Spleen (tissue), 11 donors: ENCODE measurements around the gene GPR35. TPM values are rescaled to one million over a fixed set of nuclear protein-coding genes. Genes with fewer than 3 reads are reported as not detected.
"Not testable (repeated sequence)": the region's sequence is repeated elsewhere in the genome, so short reads cannot be mapped to it uniquely, and the experiment has no call there.

Experiments
- DNase-seq: peaks from one replicate; pipeline ENCODE4 v3.0.0-alpha.2; 2020
- H3K27ac ChIP-seq, 8 donors: fragments of 200-600 bp; sonication (generic) in 7 of 8; 1 replicate in 4 of 8; 2 replicates in 4 of 8; pipeline versions ENCODE4 v1.5.0 to v1.8.0; 2016 to 2021; ENCODE audit warnings: inconsistent platforms in 4 of 8, mild to moderate bottlenecking in 4 of 8, moderate library complexity in 1 of 8
- H3K27me3 ChIP-seq, 7 donors: fragments of 200-600 bp; sonication (generic) in 6 of 7; replicated peaks in 1 of 7; 1 replicate in 4 of 7; 2 replicates in 3 of 7; pipeline versions ENCODE4 v1.5.0 to v1.8.0; 2016 to 2021; ENCODE audit warnings: inconsistent platforms in 3 of 7, mild to moderate bottlenecking in 1 of 7
- H3K36me3 ChIP-seq, 6 donors: fragments of 200-600 bp; sonication (generic) in 5 of 6; 1 replicate in 4 of 6; 2 replicates in 2 of 6; pipeline versions ENCODE4 v1.5.0 to v1.8.0; 2016 to 2021; ENCODE audit warnings: inconsistent platforms in 2 of 6
- H3K4me1 ChIP-seq, 6 donors: fragments of 200-600 bp; sonication (generic) in 5 of 6; 1 replicate in 3 of 6; 2 replicates in 3 of 6; pipeline versions ENCODE4 v1.5.0 to v1.8.0; 2016 to 2021; ENCODE audit warnings: inconsistent platforms in 3 of 6
- H3K4me3 ChIP-seq, 8 donors: fragments of 200-600 bp; sonication (generic) in 7 of 8; 1 replicate in 4 of 8; 2 replicates in 4 of 8; pipeline versions ENCODE4 v1.5.0 to v1.8.0; 2016 to 2021; ENCODE audit warnings: inconsistent platforms in 4 of 8, mild to moderate bottlenecking in 4 of 8, moderate library complexity in 2 of 8
- H3K9me3 ChIP-seq, 8 donors: fragments of 200-600 bp; sonication (generic) in 7 of 8; 1 replicate in 4 of 8; 2 replicates in 4 of 8; pipeline versions ENCODE4 v1.5.0 to v1.8.0; 2016 to 2021; ENCODE audit warnings: inconsistent platforms in 4 of 8
- POLR2A ChIP-seq, 3 donors: fragments of 450-650 bp; IDR thresholded peaks; one replicate each; pipeline ENCODE4 v1.5.1; 2017; ENCODE audit warnings: antibody characterized with exemption in 3 of 3, mild to moderate bottlenecking in 1 of 3
- POLR2AphosphoS5 ChIP-seq, 3 donors: sonication (generic); formaldehyde crosslinking; IDR thresholded peaks; one replicate each; pipeline ENCODE4 v1.5.1; 2017; ENCODE audit warnings: antibody characterized with exemption in 3 of 3
- WGBS, 5 donors: extraction: QIAGEN DNeasy Blood & Tissue Kit in 3 of 5; methylation state at CpG; one replicate each; pipeline versions ENCODE4 v1.1.5 to v1.1.7; 2013 to 2018; 5-methylcytosine and 5-hydroxymethylcytosine counted together
- intact Hi-C: fragments of 100-400 bp; cut with DNase I; formaldehyde crosslinking; loops from one replicate; pipeline ENCODE4 v1.15.0; 2023; ENCODE audit warnings: low total_unique reads
- polyA plus RNA-seq, 3 donors: library from polyadenylated mRNA; stranded (reverse); fragments of 200-250 nt; gene quantifications; one replicate each; pipeline ENCODE4 v1.2.1, GENCODE V29; 2013
- total RNA-seq, 7 donors: library from RNA; depleted of rRNA in 3 of 7; stranded (reverse); fragments of >200 nt in 3 of 7; fragmentation: NEBNext Ultra II Directional in 4 of 7; extraction: Animal tissue kit (Norgen Biotek cat#: 25700) in 4 of 7; gene quantifications; one replicate each; pipeline versions ENCODE4 v1.1.0 to v1.2.1, GENCODE V29; 2016 to 2021
- TF ChIP-seq, protein P1 (sequence below), 11 experiments: fragments of 200-600 bp in 7 of 11; fragments of 450-650 bp in 4 of 11; sonication (generic) in 4 of 11; IDR thresholded peaks in 8 of 11; conservative IDR thresholded peaks in 3 of 11; 1 replicate in 7 of 11; 2 replicates in 4 of 11; pipeline versions ENCODE4 v1.4.0 to v1.8.0; 2016 to 2021; ENCODE audit warnings: antibody characterized with exemption in 11 of 11, inconsistent platforms in 4 of 11, mild to moderate bottlenecking in 1 of 11
- donor health status: healthy with polysubstance abuse.
- donor health status: DM: no; HTN: no; CAD: no; lungs with moderate emphysema.
- donor health status: DM: no; HTN: no; CAD: no.
- donor health status: Bipolar disorder and iron deficiency.
- donor health status: healthy.
- donor health status: DM: no; HTN: no; CAD: no.
- donor health status: DM: yes; HTN: yes; CAD: no.

GPR35 gene
- total and polyA plus RNA-seq, 10 donors, result 7.4 to 25.3 (median 18.3) TPM

DNA sequence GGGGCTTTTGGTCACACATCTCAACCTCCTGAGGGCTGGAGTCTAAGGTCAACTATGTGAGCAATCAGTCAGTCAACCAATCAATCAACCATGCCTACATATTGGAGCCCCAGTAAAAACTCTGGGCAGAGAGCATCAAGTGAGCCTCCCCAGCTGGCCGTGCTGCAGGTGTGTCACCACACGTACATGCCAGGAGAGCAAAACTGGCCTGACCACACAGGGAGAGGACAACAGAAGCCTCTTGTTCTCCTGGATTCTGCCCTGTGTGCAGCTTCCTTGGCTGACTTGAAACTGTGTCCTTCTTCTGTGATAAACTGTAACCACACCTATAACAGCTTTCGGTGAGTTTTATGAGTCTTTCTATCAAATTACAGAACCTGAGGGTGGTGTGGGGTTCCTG is 25.9 kb downstream of the GPR35 start:
- H3K4me3 ChIP-seq, result no peak overlapping the region
- 82 to 96% (median 89%) methylated on average over 3 of the region's 3 CpGs for WGBS, 5 donors

DNA sequence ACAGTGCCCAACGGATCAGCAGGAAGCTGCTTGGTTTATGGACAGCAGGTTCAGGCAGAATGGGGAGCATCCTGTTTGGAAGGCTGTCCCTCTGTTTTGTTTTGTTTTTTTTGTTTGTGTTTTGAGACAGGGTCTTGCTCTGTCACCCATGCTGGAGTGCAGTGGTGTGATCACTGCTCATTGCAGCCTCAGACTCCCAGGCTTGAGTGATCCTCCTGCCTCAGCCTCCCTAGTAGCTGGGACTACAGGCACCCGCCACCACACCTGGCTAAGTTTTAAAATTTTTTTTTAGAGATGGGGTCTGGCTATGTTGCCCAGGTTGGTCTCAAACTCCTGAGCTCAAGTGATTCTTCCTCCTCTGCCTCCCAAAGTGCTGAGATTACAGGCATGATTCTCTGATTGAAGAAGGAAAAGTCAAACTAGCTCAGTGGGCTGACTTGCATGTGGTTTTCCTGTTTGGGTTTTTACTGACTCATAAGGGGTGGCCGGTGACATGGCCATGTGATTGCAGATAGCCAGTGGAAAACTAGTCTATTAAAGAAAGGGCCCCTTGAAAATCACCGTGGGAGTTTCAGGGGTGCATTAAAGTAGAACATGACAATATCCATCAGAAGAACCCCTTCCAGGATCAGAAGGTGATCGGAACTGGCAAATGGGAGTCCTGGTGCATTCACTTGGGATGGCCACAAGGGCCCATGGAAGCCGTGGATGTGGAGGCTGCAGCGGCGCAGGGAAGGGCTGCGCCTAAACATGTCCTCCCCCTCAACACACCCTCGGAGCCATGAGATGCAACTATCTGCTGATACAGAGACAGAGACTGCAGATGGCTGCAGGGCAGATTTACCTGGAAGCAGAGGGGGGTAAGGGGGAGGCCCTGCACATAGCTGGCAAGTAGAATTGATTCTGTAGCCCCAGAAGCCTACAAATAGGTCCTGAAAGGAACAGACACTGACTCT is 30.9 kb downstream of the GPR35 start:
- intact Hi-C loops, result no loop called here
- Histone ChIP-seq H3K4me3 (no peak overlapping the region), H3K27ac (no peak overlapping the region), H3K27me3 (peaks cover 0 to 64% (median 0%) of the 10 kb centered on the region in 7 donors), H3K9me3 (peaks cover 0 to 3% (median 0%) of the 10 kb centered on the region in 8 donors), H3K36me3 (no peaks in the 10 kb centered on the region), H3K4me1 (peaks cover 0 to 10% (median 0%) of the 10 kb centered on the region in 6 donors)
- TF ChIP-seq POLR2A (IDR thresholded peaks at IDR 0.05) (no peak), POLR2AphosphoS5 (IDR thresholded peaks at IDR 0.05) (no peak)
- TF ChIP-seq, protein P1, sequence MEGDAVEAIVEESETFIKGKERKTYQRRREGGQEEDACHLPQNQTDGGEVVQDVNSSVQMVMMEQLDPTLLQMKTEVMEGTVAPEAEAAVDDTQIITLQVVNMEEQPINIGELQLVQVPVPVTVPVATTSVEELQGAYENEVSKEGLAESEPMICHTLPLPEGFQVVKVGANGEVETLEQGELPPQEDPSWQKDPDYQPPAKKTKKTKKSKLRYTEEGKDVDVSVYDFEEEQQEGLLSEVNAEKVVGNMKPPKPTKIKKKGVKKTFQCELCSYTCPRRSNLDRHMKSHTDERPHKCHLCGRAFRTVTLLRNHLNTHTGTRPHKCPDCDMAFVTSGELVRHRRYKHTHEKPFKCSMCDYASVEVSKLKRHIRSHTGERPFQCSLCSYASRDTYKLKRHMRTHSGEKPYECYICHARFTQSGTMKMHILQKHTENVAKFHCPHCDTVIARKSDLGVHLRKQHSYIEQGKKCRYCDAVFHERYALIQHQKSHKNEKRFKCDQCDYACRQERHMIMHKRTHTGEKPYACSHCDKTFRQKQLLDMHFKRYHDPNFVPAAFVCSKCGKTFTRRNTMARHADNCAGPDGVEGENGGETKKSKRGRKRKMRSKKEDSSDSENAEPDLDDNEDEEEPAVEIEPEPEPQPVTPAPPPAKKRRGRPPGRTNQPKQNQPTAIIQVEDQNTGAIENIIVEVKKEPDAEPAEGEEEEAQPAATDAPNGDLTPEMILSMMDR (IDR thresholded peaks at IDR 0.05 in 8 of 11, conservative IDR thresholded peaks at IDR 0.05 in 3 of 11), result no peak
- no peak for DNase-seq
- WGBS, 5 donors, result 59 to 68% (median 66%) methylated on average over 9 to 10 of the region's 10 CpGs

More for the DNA sequence above, 25.9 kb downstream of the GPR35 start:
- Histone ChIP-seq H3K4me1 (peaks cover 0 to 7% (median 0%) of the 10 kb centered on the region in 6 donors), H3K9me3 (peaks cover 0 to 3% (median 0%) of the 10 kb centered on the region in 8 donors), H3K27me3 (peaks cover 0 to 92% (median 22%) of the 10 kb centered on the region in 7 donors), H3K36me3 (no peaks in the 10 kb centered on the region), H3K27ac (no peak overlapping the region)
- DNase-seq, result no peak
- TF ChIP-seq POLR2AphosphoS5 (IDR thresholded peaks at IDR 0.05) (no peak), POLR2A (IDR thresholded peaks at IDR 0.05) (no peak)
- TF ChIP-seq, protein P1 (IDR thresholded peaks at IDR 0.05 in 8 of 11, conservative IDR thresholded peaks at IDR 0.05 in 3 of 11), result no peak
- intact Hi-C loops, result no loop called here

DNA sequence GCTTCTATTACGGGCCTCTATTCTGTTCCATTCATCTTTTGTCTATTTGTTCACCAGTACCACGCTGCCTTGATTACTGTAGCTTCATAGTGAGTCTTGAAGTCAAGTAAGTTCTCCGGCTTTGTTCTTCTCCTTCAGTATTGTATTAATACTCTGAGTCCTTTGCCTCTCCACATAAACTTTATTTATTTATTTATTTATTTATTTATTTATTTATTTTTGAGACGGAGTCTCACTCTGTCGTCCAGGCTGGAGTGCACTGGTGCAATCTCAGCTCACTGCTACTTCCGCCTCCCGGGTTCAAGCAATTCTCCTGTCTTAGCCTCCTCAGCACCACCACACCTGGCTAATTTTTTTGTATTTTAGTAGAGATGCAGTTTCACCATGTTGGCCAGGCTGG is 34.6 kb downstream of the GPR35 start:
- intact Hi-C loops, H3K27ac ChIP-seq, H3K4me3 ChIP-seq, DNase-seq, H3K36me3 ChIP-seq: not testable (repeated sequence)
- H3K27me3 ChIP-seq, result peaks cover 0 to 49% (median 0%) of the 10 kb centered on the region in 7 donors
- peaks cover 0 to 10% (median 0%) of the 10 kb centered on the region in 6 donors for H3K4me1 ChIP-seq
- peaks cover 0 to 12% (median 7%) of the 10 kb centered on the region in 8 donors for H3K9me3 ChIP-seq
- WGBS, 5 donors, result 88 to 94% (median 91%) methylated on average over 7 of the region's 7 CpGs

DNA sequence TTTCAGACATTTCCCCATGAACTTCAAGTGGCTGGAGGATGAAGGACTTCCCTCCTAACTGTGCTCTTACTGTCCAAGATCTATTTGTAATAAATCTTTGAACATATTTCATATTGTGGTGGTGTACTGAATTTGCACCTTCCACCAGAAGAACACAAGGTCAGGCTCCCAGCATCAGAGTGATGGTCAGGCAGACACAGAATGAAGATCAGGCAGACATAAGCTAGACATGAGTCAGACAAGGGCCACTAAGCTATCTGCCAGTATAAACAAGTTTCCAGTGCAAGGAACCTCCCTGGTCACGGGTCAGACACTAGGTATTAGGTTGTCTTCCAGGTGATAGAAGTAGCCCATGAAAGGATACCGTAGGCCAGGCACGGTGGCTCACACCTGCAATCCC is 37.4 kb downstream of the GPR35 start:
- 80 to 92% (median 83%) methylated on average over 3 of the region's 3 CpGs for whole genome bisulfite sequencing, 5 donors
- H3K9me3 ChIP-seq, result peaks cover 0 to 22% (median 15%) of the 10 kb centered on the region in 8 donors
- H3K27me3 ChIP-seq, result peaks cover 0 to 48% (median 0%) of the 10 kb centered on the region in 7 donors
- H3K27ac ChIP-seq, result no peak overlapping the region
- TF ChIP-seq, protein P1 (IDR thresholded peaks at IDR 0.05 in 8 of 11, conservative IDR thresholded peaks at IDR 0.05 in 3 of 11), result no peak
- TF ChIP-seq POLR2A (IDR thresholded peaks at IDR 0.05) (no peak), POLR2AphosphoS5 (IDR thresholded peaks at IDR 0.05) (no peak)
- no peak overlapping the region for H3K4me3 ChIP-seq
- H3K36me3 ChIP-seq, result no peaks in the 10 kb centered on the region
- H3K4me1 ChIP-seq, result no peaks in the 10 kb centered on the region
- no peak for DNase-seq
- intact Hi-C loops, result no loop called here
